H9 (cell line): Measurements from ENCODE around the gene PHF21A. TPM values are rescaled to one million over a fixed set of nuclear protein-coding genes. Genes with fewer than 3 reads are reported as not detected.

Experiments
- DNase-seq: peaks from one replicate; pipeline ENCODE4 v3.0.0-alpha.2; 2017
- H2AFZ ChIP-seq: one replicate; pipeline ENCODE4 v1.6.1; 2013; ENCODE audit warnings: mild to moderate bottlenecking, low read length, control low read depth, moderate library complexity
- H2AK5ac ChIP-seq: 2 replicates; pipeline ENCODE4 v1.6.1; 2013; ENCODE audit warnings: low read length, control low read depth, mixed read lengths; ENCODE audit not compliant: insufficient read length
- H2BK120ac ChIP-seq: one replicate; pipeline ENCODE4 v1.6.1; 2013; ENCODE audit warnings: low read depth, mild to moderate bottlenecking, low read length, control low read depth, inconsistent platforms; ENCODE audit not compliant: poor library complexity, severe bottlenecking
- H2BK12ac ChIP-seq: 2 replicates; pipeline ENCODE4 v1.6.1; 2013; ENCODE audit warnings: low read length, control low read depth, mixed read lengths, low read depth; ENCODE audit not compliant: insufficient read length
- H2BK15ac ChIP-seq: 2 replicates; pipeline ENCODE4 v1.6.1; 2013; ENCODE audit warnings: low read depth, low read length, control low read depth
- H2BK20ac ChIP-seq: one replicate; pipeline ENCODE4 v1.6.1; 2013; ENCODE audit warnings: low read depth, mild to moderate bottlenecking, low read length, control low read depth, inconsistent platforms; ENCODE audit not compliant: poor library complexity, severe bottlenecking
- H2BK5ac ChIP-seq: 2 replicates; pipeline ENCODE4 v1.6.1; 2013; ENCODE audit warnings: low read length, control low read depth, mixed read lengths; ENCODE audit not compliant: insufficient read length
- H3K14ac ChIP-seq: 2 replicates; pipeline ENCODE4 v1.6.1; 2013; ENCODE audit warnings: low read length, control low read depth; ENCODE audit not compliant: insufficient read depth
- H3K18ac ChIP-seq: 2 replicates; pipeline ENCODE4 v1.6.1; 2013; ENCODE audit warnings: low read depth, mild to moderate bottlenecking, mixed read lengths, low read length, control low read depth; ENCODE audit not compliant: insufficient read length
- H3K23ac ChIP-seq: 2 replicates; pipeline ENCODE4 v1.6.1; 2013; ENCODE audit warnings: low read length, control low read depth, mixed read lengths, low read depth; ENCODE audit not compliant: insufficient read length
- H3K23me2 ChIP-seq: 2 replicates; pipeline ENCODE4 v1.6.1; 2013; ENCODE audit warnings: low read depth, mild to moderate bottlenecking, mixed read lengths, low read length, control low read depth; ENCODE audit not compliant: insufficient read length, poor library complexity, severe bottlenecking
- H3K27ac ChIP-seq: 2 replicates; pipeline ENCODE4 v1.5.1; 2013; ENCODE audit warnings: low read length, control low read depth, mixed read lengths, low read depth; ENCODE audit not compliant: insufficient read length
- H3K27me3 ChIP-seq: 2 replicates; pipeline ENCODE4 v1.6.1; 2013; ENCODE audit warnings: low read length, control low read depth, inconsistent platforms; ENCODE audit not compliant: insufficient read depth
- H3K4ac ChIP-seq: 2 replicates; pipeline ENCODE4 v1.6.1; 2013; ENCODE audit warnings: low read depth, mild to moderate bottlenecking, control low read depth, inconsistent platforms, low read length, moderate library complexity
- H3K4me1 ChIP-seq: 2 replicates; pipeline ENCODE4 v1.6.1; 2013; ENCODE audit warnings: low read length, control low read depth, inconsistent platforms; ENCODE audit not compliant: insufficient read depth
- H3K4me2 ChIP-seq: 2 replicates; pipeline ENCODE4 v1.6.1; 2013; ENCODE audit warnings: low read length, control low read depth, mixed read lengths; ENCODE audit not compliant: insufficient read length, insufficient read depth
- H3K56ac ChIP-seq: 2 replicates; pipeline ENCODE4 v1.6.1; 2013; ENCODE audit warnings: low read depth, mild to moderate bottlenecking, mixed read lengths, low read length, control low read depth; ENCODE audit not compliant: insufficient read length
- H3K79me1 ChIP-seq: 2 replicates; pipeline ENCODE4 v1.6.1; 2013; ENCODE audit warnings: low read depth, mild to moderate bottlenecking, moderate library complexity, low read length, control low read depth, inconsistent platforms; ENCODE audit not compliant: insufficient read depth, poor library complexity, severe bottlenecking
- H3K79me2 ChIP-seq: 2 replicates; pipeline ENCODE4 v1.6.1; 2013; ENCODE audit warnings: low read length, control low read depth, inconsistent platforms; ENCODE audit not compliant: insufficient read depth
- H3K9ac ChIP-seq: 2 replicates; pipeline ENCODE4 v1.6.1; 2013; ENCODE audit warnings: low read length, control low read depth, mixed read lengths; ENCODE audit not compliant: insufficient read length; ENCODE audit errors: extremely low read depth
- H3K9me3 ChIP-seq: one replicate; pipeline ENCODE4 v1.6.1; 2013; ENCODE audit warnings: low read depth, low read length, inconsistent platforms; ENCODE audit not compliant: control insufficient read depth
- H3T11ph ChIP-seq: one replicate; pipeline ENCODE4 v1.6.1; 2013; ENCODE audit warnings: mild to moderate bottlenecking, low read length, control low read depth, inconsistent platforms
- H4K20me1 ChIP-seq: one replicate; pipeline ENCODE4 v1.6.1; 2013; ENCODE audit not compliant: control insufficient read depth, insufficient read length, insufficient read depth
- H4K5ac ChIP-seq: 2 replicates; pipeline ENCODE4 v1.6.1; 2013; ENCODE audit warnings: low read depth, mild to moderate bottlenecking, mixed read lengths, low read length, control low read depth; ENCODE audit not compliant: insufficient read length
- H4K8ac ChIP-seq: replicated peaks from 2 replicates; pipeline ENCODE4 v1.6.1; 2013; ENCODE audit warnings: low read length, control low read depth, mixed read lengths, low read depth; ENCODE audit not compliant: insufficient read length
- H4K91ac ChIP-seq: 2 replicates; pipeline ENCODE4 v1.6.1; 2013; ENCODE audit warnings: low read depth, mild to moderate bottlenecking, moderate library complexity, mixed read lengths, low read length, control low read depth; ENCODE audit not compliant: insufficient read length
- H3K27ac Mint-ChIP-seq, 3 experiments: 2 replicates in 2 of 3; 3 replicates in 1 of 3; pipeline ENCODE4 v1.8.0; 2020 to 2021; ENCODE audit warnings: mixed read lengths in 3 of 3, mild to moderate bottlenecking in 1 of 3, moderate library complexity in 1 of 3
- H3K27me3 Mint-ChIP-seq: 2 replicates; pipeline ENCODE4 v1.8.0; 2021; ENCODE audit warnings: low read depth, mild to moderate bottlenecking, moderate library complexity, mixed read lengths
- H3K36me3 Mint-ChIP-seq, 3 experiments: 2 replicates in 2 of 3; 3 replicates in 1 of 3; pipeline ENCODE4 v1.8.0; 2020 to 2021; ENCODE audit warnings: low read depth in 3 of 3, mixed read lengths in 3 of 3; ENCODE audit not compliant: insufficient read depth in 1 of 3
- H3K4me1 Mint-ChIP-seq, 2 experiments: 2 replicates each; pipeline ENCODE4 v1.8.0; 2020; ENCODE audit warnings: mixed read lengths in 2 of 2
- H3K4me3 Mint-ChIP-seq, 2 experiments: 2 replicates in 1 of 2; 3 replicates in 1 of 2; pipeline ENCODE4 v1.8.0; 2020 to 2021; ENCODE audit warnings: mild to moderate bottlenecking in 2 of 2, mixed read lengths in 2 of 2, moderate library complexity in 1 of 2
- H3K9me3 Mint-ChIP-seq, 2 experiments: 2 replicates in 1 of 2; 3 replicates in 1 of 2; pipeline ENCODE4 v1.8.0; 2020; ENCODE audit warnings: mild to moderate bottlenecking in 2 of 2, mixed read lengths in 2 of 2, moderate library complexity in 1 of 2
- CTCF ChIP-seq: fragments of 200-600 bp; sonication (generic); conservative IDR thresholded peaks from 3 replicates; pipeline ENCODE4 v1.8.0; 2021; ENCODE audit warnings: antibody characterized with exemption, mild to moderate bottlenecking
- WGBS: extraction: QIAGEN DNeasy Blood & Tissue Kit; methylation state at CpG from one replicate; pipeline ENCODE4 v1.1.7; 2013; ENCODE audit warnings: missing lambda C conversion rate, low lambda C conversion rate, mixed read lengths; ENCODE audit not compliant: insufficient read length; ENCODE audit errors: extremely low coverage; 5-methylcytosine and 5-hydroxymethylcytosine counted together
- total RNA-seq: library from RNA; stranded (reverse); gene quantifications from 2 replicates; pipeline ENCODE4 v1.2.1, GENCODE V29; 2021

Gene PHF21A
- total RNA-seq, 1 experiment from 2014 or later: 33.8 TPM

DNA sequence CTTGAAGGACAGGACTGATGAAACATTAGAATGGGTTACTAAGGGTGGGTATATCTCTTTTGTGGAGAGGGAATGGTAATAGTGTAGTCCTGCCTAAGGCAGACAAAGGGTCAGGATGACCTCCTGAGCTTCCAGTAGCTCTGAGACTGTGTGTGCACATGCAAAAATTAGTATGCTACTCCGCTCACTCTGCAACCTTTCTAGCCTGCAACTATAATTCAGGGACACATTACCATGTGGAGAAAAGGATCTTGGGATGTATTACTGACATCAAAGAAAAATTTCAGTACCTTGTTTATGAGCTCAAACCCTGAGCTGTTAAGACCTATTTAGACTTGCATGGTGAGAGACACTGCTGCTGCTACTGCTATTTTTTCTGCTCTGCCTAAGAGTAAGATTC, 173.4 kb downstream of the PHF21A start:
- H2BK120ac ChIP-seq: no peak overlapping the region
- no CpG with 5 or more reads among the region's 1 CpG for WGBS
- H2AK5ac ChIP-seq: no peak overlapping the region
- Mint-ChIP-seq H3K4me1 (no peaks in the 10 kb centered on the region), H3K9me3 (no peaks in the 10 kb centered on the region), H3K4me3 (no peak overlapping the region), H3K27ac (no peak overlapping the region), H3K36me3 (peaks cover 9 to 70% (median 34%) of the 10 kb centered on the region in 3 experiments; a peak in 5 of 7 replicates), H3K27me3 (no peaks in the 10 kb centered on the region)
- H4K91ac ChIP-seq: no peak overlapping the region
- no peak overlapping the region for H4K8ac ChIP-seq
- H3K23ac ChIP-seq: no peak overlapping the region
- no peaks in the 10 kb centered on the region for H3K4me1 ChIP-seq
- H3K9me3 ChIP-seq: no peaks in the 10 kb centered on the region
- H3K79me2 ChIP-seq: no peaks in the 10 kb centered on the region
- H2BK20ac ChIP-seq: no peak overlapping the region
- no peak overlapping the region for H4K5ac ChIP-seq
- H4K20me1 ChIP-seq: no peaks in the 10 kb centered on the region
- H3K23me2 ChIP-seq: no peaks in the 10 kb centered on the region
- H3K9ac ChIP-seq: no peak overlapping the region
- no peak overlapping the region for H3K18ac ChIP-seq
- no peak overlapping the region for H2BK15ac ChIP-seq
- H3K14ac ChIP-seq: no peak overlapping the region
- H3K27me3 ChIP-seq: no peaks in the 10 kb centered on the region
- H2BK12ac ChIP-seq: no peak overlapping the region
- H3K79me1 ChIP-seq: no peaks in the 10 kb centered on the region
- H3K56ac ChIP-seq: no peak overlapping the region
- DNase-seq: no peak
- no peak for TF ChIP-seq CTCF
- no peak overlapping the region for H2AFZ ChIP-seq
- H3K4me2 ChIP-seq: no peak overlapping the region
- H3K4ac ChIP-seq: no peak overlapping the region
- no peak overlapping the region for H2BK5ac ChIP-seq
- no peak overlapping the region for H3K27ac ChIP-seq
- no peak overlapping the region for H3T11ph ChIP-seq
